GM19324 (cell line): ENCODE measurements around the gene FECH.
"Not testable (repeated sequence)": the region's sequence is repeated elsewhere in the genome, so short reads cannot be mapped to it uniquely, and the experiment has no call there.

ENCODE experiments used
- ATAC-seq: cut with Tn5 transposase; IDR thresholded peaks from one replicate; pipeline ENCODE4 v1.9.1; 2021; ENCODE audit warnings: mild to moderate bottlenecking, moderate library complexity; ENCODE audit not compliant: unreplicated experiment, low FRiP score

The FECH gene

GRCh38 chr18:57586251-57587049 lies at the start of gene FECH:
FECH (minus strand) TSS chr18:57586702; CDS start chr18:57586620, 82 bp downstream.
- ATAC-seq: peak; percentile 96

GRCh38 chr18:57635003-57635822 lies 48.7 kb upstream of the FECH start:
- no peak for ATAC-seq

- ATAC-seq: no peak
These were observed 45.2 kb upstream of the FECH start for GRCh38 chr18:57631697-57632096.

GRCh38 chr18:57630754-57631595 lies 44.5 kb upstream of the FECH start:
- peak; percentile 18 for ATAC-seq

- peak; percentile 93 for ATAC-seq
These were observed 43.7 kb upstream of the FECH start for GRCh38 chr18:57630002-57630753.

- no peak for ATAC-seq
These were observed 42.9 kb upstream of the FECH start for GRCh38 chr18:57629422-57629821.

GRCh38 chr18:57627488-57627887 lies 41.0 kb upstream of the FECH start:
- no peak for ATAC-seq

- no peak for ATAC-seq
These were observed 38.5 kb upstream of the FECH start for GRCh38 chr18:57624988-57625387.

- peak; percentile 5 for ATAC-seq
These were observed 34.7 kb upstream of the FECH start for GRCh38 chr18:57621246-57621604.

GRCh38 chr18:57619876-57620275 lies 33.4 kb upstream of the FECH start:
- no peak for ATAC-seq

- no peak for ATAC-seq
These were observed 32.4 kb upstream of the FECH start for GRCh38 chr18:57618910-57619309.

- ATAC-seq: no peak
These were observed 17.4 kb upstream of the FECH start for GRCh38 chr18:57603871-57604270.

GRCh38 chr18:57595347-57595746 lies 8.8 kb upstream of the FECH start:
- no peak for ATAC-seq

- ATAC-seq: not testable (repeated sequence)
These were observed 6.2 kb upstream of the FECH start for GRCh38 chr18:57592716-57593115.

GRCh38 chr18:57589161-57589560 lies 2.7 kb upstream of the FECH start:
- ATAC-seq: no peak

- ATAC-seq: no peak
These were observed 678 bp upstream of the FECH start for GRCh38 chr18:57587098-57587661.

GRCh38 chr18:57585855-57586250 lies 649 bp downstream of the FECH start:
- ATAC-seq: no peak

- ATAC-seq: no peak
These were observed 1.1 kb downstream of the FECH start for GRCh38 chr18:57585421-57585820.

- no peak for ATAC-seq
These were observed 2.1 kb downstream of the FECH start for GRCh38 chr18:57584444-57584843.
